WTC11 (cell line): ENCODE measurements around the gene DIDO1. TPM values are rescaled to one million over a fixed set of nuclear protein-coding genes. Genes with fewer than 3 reads are reported as not detected.
"Not testable (repeated sequence)": the region's sequence is repeated elsewhere in the genome, so short reads cannot be mapped to it uniquely, and the experiment has no call there.

Experiments used
- ATAC-seq: fragments of 200-7000 bp; cut with Tn5 transposase; 2 replicates; pipeline ENCODE4 v1.10.0; 2021; ENCODE audit warnings: mild to moderate bottlenecking, moderate library complexity
- CTCF ChIA-PET: fragments of 300-600 bp; sonication (Branson Sonifier 250); formaldehyde crosslinking; loops from one replicate; lab custom pipeline; 2021; ENCODE audit warnings: antibody characterized with exemption; lab: Charles Lee
- POLR2A ChIA-PET: fragments of 350-600 bp; sonication (Branson Sonifier 250); formaldehyde crosslinking; loops from one replicate; lab custom pipeline; 2021; ENCODE audit warnings: antibody characterized with exemption; lab: Charles Lee
- DNase-seq: peaks from one replicate; pipeline ENCODE4 v3.0.0; 2021; ENCODE audit warnings: low spot score
- H3K27ac Mint-ChIP-seq: 2 replicates; pipeline ENCODE4 v1.8.0; 2021; ENCODE audit warnings: mixed read lengths
- H3K27me3 Mint-ChIP-seq: 2 replicates; pipeline ENCODE4 v1.8.0; 2021; ENCODE audit warnings: low read depth, mild to moderate bottlenecking, moderate library complexity, mixed read lengths
- H3K36me3 Mint-ChIP-seq: 2 replicates; pipeline ENCODE4 v1.8.0; 2021; ENCODE audit warnings: mixed read lengths
- H3K4me1 Mint-ChIP-seq: 2 replicates; pipeline ENCODE4 v1.8.0; 2022; ENCODE audit warnings: mixed read lengths
- H3K4me3 Mint-ChIP-seq: 2 replicates; pipeline ENCODE4 v1.8.0; 2021; ENCODE audit warnings: mild to moderate bottlenecking, moderate library complexity, mixed read lengths
- H3K9me3 Mint-ChIP-seq: 2 replicates; pipeline ENCODE4 v1.8.0; 2021; ENCODE audit warnings: mixed read lengths
- ATF3 ChIP-seq: sonication (generic); formaldehyde crosslinking; conservative IDR thresholded peaks from 2 replicates; pipeline ENCODE4 v1.8.1; 2022; ENCODE audit warnings: mild to moderate bottlenecking, missing genetic modification reagents
- CREB1 ChIP-seq: sonication (generic); formaldehyde crosslinking; IDR thresholded peaks from 2 replicates; pipeline ENCODE4 v1.8.0; 2023; ENCODE audit warnings: mild to moderate bottlenecking, missing genetic modification reagents
- ESRRA ChIP-seq: sonication (generic); formaldehyde crosslinking; IDR thresholded peaks from 2 replicates; pipeline ENCODE4 v1.8.1; 2022; ENCODE audit warnings: mild to moderate bottlenecking, missing genetic modification reagents, borderline replicate concordance
- FOXK1 ChIP-seq: sonication (generic); formaldehyde crosslinking; IDR thresholded peaks from 2 replicates; pipeline ENCODE4 v1.8.0; 2022; ENCODE audit warnings: mild to moderate bottlenecking, moderate library complexity, missing genetic modification reagents
- IRF1 ChIP-seq: sonication (generic); formaldehyde crosslinking; IDR thresholded peaks from 2 replicates; pipeline ENCODE4 v1.8.0; 2023; ENCODE audit warnings: missing genetic modification reagents
- JAZF1 ChIP-seq: fragments of 250-450 bp; sonication (Bioruptor Pico); IDR thresholded peaks from 2 replicates; pipeline ENCODE4 v1.9.0; 2021; ENCODE audit warnings: moderate library complexity, mild to moderate bottlenecking, inconsistent platforms
- NFYB ChIP-seq: sonication (generic); formaldehyde crosslinking; conservative IDR thresholded peaks from 2 replicates; pipeline ENCODE4 v1.8.0; 2022; ENCODE audit warnings: low read depth, missing genetic modification reagents
- RORB ChIP-seq: fragments of 250-450 bp; sonication (Bioruptor Pico); IDR thresholded peaks from 2 replicates; pipeline ENCODE4 v1.9.0; 2021; ENCODE audit warnings: mild to moderate bottlenecking
- TP53 ChIP-seq: sonication (generic); formaldehyde crosslinking; IDR thresholded peaks from 2 replicates; pipeline ENCODE4 v1.8.1; 2023; ENCODE audit warnings: mild to moderate bottlenecking, missing genetic modification reagents
- ZMAT4 ChIP-seq: fragments of 250-450 bp; sonication (Bioruptor Pico); IDR thresholded peaks from 2 replicates; pipeline ENCODE4 v1.9.0; 2021; ENCODE audit warnings: mild to moderate bottlenecking
- ZNF423 ChIP-seq: fragments of 250-450 bp; sonication (Bioruptor Pico); IDR thresholded peaks from 2 replicates; pipeline ENCODE4 v2.1.2; 2022; ENCODE audit warnings: mild to moderate bottlenecking, moderate library complexity
- ZNF671 ChIP-seq: fragments of 250-450 bp; sonication (Bioruptor Pico); IDR thresholded peaks from 2 replicates; pipeline ENCODE4 v1.8.0; 2021; ENCODE audit warnings: mild to moderate bottlenecking
- total RNA-seq: library from RNA; stranded (reverse); gene quantifications from 3 replicates; pipeline ENCODE4 v1.2.3, GENCODE V29; 2021
- TF ChIP-seq, protein P1 (sequence below): fragments of 250-450 bp; sonication (Bioruptor Pico); IDR thresholded peaks from 2 replicates; pipeline ENCODE4 v1.8.0; 2021; ENCODE audit warnings: mild to moderate bottlenecking
- TF ChIP-seq, protein P2 (sequence below): sonication (generic); formaldehyde crosslinking; IDR thresholded peaks from 2 replicates; pipeline ENCODE4 v1.8.1; 2023; ENCODE audit warnings: mild to moderate bottlenecking, missing genetic modification reagents, borderline replicate concordance
- TF ChIP-seq, protein P3 (sequence below): fragments of 250-450 bp; sonication (Bioruptor Pico); IDR thresholded peaks from 2 replicates; pipeline ENCODE4 v1.9.0; 2021; ENCODE audit warnings: moderate library complexity, mild to moderate bottlenecking, inconsistent platforms, borderline replicate concordance

Gene DIDO1
- total RNA-seq, 1 experiment from 2014 or later: 87.3 TPM

- TF ChIP-seq ZMAT4: no peak
- TF ChIP-seq RORB: no peak
- no peak for TF ChIP-seq CREB1 (CRISPR knock-in tag)
- no peak for TF ChIP-seq FOXK1 (CRISPR knock-in tag)
- TF ChIP-seq ATF3 (CRISPR knock-in tag): no peak
- TF ChIP-seq ZNF423 (CRISPR knock-in tag): no peak
- TF ChIP-seq, protein P1, sequence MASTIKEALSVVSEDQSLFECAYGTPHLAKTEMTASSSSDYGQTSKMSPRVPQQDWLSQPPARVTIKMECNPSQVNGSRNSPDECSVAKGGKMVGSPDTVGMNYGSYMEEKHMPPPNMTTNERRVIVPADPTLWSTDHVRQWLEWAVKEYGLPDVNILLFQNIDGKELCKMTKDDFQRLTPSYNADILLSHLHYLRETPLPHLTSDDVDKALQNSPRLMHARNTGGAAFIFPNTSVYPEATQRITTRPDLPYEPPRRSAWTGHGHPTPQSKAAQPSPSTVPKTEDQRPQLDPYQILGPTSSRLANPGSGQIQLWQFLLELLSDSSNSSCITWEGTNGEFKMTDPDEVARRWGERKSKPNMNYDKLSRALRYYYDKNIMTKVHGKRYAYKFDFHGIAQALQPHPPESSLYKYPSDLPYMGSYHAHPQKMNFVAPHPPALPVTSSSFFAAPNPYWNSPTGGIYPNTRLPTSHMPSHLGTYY: no peak
- no peak for TF ChIP-seq JAZF1
- TF ChIP-seq ESRRA (CRISPR knock-in tag): no peak
- DNase-seq (no peak), ATAC-seq (no peak)
- Mint-ChIP-seq H3K27ac (peak overlapping the region; percentile 27; the same call in 1 of the 2 replicates), H3K4me3 (no peak overlapping the region), H3K27me3 (no peaks in the 10 kb centered on the region), H3K9me3 (no peaks in the 10 kb centered on the region), H3K36me3 (peaks cover 8% of the 10 kb centered on the region; the same call in 1 of the 2 replicates), H3K4me1 (no peaks in the 10 kb centered on the region)
- POLR2A ChIA-PET: no interaction called here
- CTCF ChIA-PET: interaction anchor here (1.1 to 2.7 kb wide), 6 partner anchors 9 to 94 kb away, joined by 3 to 15 read pairs (median 4); no protein-coding TSS in a partner anchor
These were observed 35.5 kb upstream of the DIDO1 start for GRCh38 chr20:62961799-62962198.

GRCh38 chr20:62961310-62961783 is 35.0 kb upstream of the DIDO1 start:
- ChIA-PET CTCF (interaction anchor here (0.7 to 2.7 kb wide), 7 partner anchors 9 to 95 kb away, joined by 3 to 15 read pairs (median 3); no protein-coding TSS in a partner anchor), POLR2A (interaction anchor here (0.6 kb wide), 1 partner anchor 24 kb away, joined by 3 read pairs; the partner anchor contains the start of gene GID8)
- Mint-ChIP-seq H3K4me3 (no peak overlapping the region), H3K27ac (peak overlapping the region; percentile 57), H3K4me1 (no peaks in the 10 kb centered on the region), H3K27me3 (no peaks in the 10 kb centered on the region), H3K9me3 (no peaks in the 10 kb centered on the region), H3K36me3 (peaks cover 8% of the 10 kb centered on the region; the same call in 1 of the 2 replicates)
- DNase-seq: peak; percentile 50
- ATAC-seq: peak; percentile 65
- TF ChIP-seq, protein P2, sequence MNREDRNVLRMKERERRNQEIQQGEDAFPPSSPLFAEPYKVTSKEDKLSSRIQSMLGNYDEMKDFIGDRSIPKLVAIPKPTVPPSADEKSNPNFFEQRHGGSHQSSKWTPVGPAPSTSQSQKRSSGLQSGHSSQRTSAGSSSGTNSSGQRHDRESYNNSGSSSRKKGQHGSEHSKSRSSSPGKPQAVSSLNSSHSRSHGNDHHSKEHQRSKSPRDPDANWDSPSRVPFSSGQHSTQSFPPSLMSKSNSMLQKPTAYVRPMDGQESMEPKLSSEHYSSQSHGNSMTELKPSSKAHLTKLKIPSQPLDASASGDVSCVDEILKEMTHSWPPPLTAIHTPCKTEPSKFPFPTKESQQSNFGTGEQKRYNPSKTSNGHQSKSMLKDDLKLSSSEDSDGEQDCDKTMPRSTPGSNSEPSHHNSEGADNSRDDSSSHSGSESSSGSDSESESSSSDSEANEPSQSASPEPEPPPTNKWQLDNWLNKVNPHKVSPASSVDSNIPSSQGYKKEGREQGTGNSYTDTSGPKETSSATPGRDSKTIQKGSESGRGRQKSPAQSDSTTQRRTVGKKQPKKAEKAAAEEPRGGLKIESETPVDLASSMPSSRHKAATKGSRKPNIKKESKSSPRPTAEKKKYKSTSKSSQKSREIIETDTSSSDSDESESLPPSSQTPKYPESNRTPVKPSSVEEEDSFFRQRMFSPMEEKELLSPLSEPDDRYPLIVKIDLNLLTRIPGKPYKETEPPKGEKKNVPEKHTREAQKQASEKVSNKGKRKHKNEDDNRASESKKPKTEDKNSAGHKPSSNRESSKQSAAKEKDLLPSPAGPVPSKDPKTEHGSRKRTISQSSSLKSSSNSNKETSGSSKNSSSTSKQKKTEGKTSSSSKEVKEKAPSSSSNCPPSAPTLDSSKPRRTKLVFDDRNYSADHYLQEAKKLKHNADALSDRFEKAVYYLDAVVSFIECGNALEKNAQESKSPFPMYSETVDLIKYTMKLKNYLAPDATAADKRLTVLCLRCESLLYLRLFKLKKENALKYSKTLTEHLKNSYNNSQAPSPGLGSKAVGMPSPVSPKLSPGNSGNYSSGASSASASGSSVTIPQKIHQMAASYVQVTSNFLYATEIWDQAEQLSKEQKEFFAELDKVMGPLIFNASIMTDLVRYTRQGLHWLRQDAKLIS (CRISPR knock-in tag): no peak
- TF ChIP-seq TP53 (CRISPR knock-in tag): no peak
- TF ChIP-seq, protein P3, sequence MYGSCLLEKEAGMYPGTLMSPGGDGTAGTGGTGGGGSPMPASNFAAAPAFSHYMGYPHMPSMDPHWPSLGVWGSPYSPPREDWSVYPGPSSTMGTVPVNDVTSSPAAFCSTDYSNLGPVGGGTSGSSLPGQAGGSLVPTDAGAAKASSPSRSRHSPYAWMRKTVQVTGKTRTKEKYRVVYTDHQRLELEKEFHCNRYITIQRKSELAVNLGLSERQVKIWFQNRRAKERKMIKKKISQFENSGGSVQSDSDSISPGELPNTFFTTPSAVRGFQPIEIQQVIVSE (CRISPR knock-in tag): no peak
- no peak for TF ChIP-seq FOXK1 (CRISPR knock-in tag)
- no peak for TF ChIP-seq ZNF671 (CRISPR knock-in tag)

GRCh38 chr20:62960446-62961309 is 34.4 kb upstream of the DIDO1 start:
- 0 out of 2 replicates have a peak, but pooled peaks have one; percentile 19 for ATAC-seq
- ChIA-PET CTCF (interaction anchor here (0.7 to 2.7 kb wide), 8 partner anchors 10 to 95 kb away, joined by 3 to 15 read pairs (median 3); no protein-coding TSS in a partner anchor), POLR2A (interaction anchor here (0.6 kb wide), 1 partner anchor 23 kb away, joined by 3 read pairs; the partner anchor contains the start of gene GID8)
- not testable (repeated sequence) for H3K4me3 Mint-ChIP-seq, H3K36me3 Mint-ChIP-seq, H3K4me1 Mint-ChIP-seq, DNase-seq, H3K9me3 Mint-ChIP-seq, H3K27me3 Mint-ChIP-seq
- H3K27ac Mint-ChIP-seq: peak overlapping the region; percentile 74; the same call in 1 of the 2 replicates
- TF ChIP-seq IRF1 (CRISPR knock-in tag): 0 out of 2 replicates have a peak, but pooled peaks have one; percentile 28
- TF ChIP-seq NFYB (CRISPR knock-in tag): peak; percentile 68
